HCT116 (cell line): ENCODE data around the gene PNPO. TPM values are rescaled to one million over a fixed set of nuclear protein-coding genes. Genes with fewer than 3 reads are reported as not detected.

ENCODE experiments used
- ATAC-seq: fragments of 200-7000 bp; cut with Tn5 transposase; 2 replicates; pipeline ENCODE4 v1.9.1; 2020; ENCODE audit warnings: mild to moderate bottlenecking, moderate library complexity
- BruUV-seq: library from RNA; stranded (reverse); fragments of 400-500 nt; replicated peaks from 2 replicates; lab custom pipeline; 2021; lab: Mats Ljungman, UMichigan
- CTCF ChIA-PET: fragments of 300-600 bp; sonication (Branson Sonifier 250); formaldehyde crosslinking; loops from one replicate; lab custom pipeline; 2021; ENCODE audit warnings: antibody characterized with exemption; lab: Charles Lee
- POLR2A ChIA-PET: fragments of 300-600, 350-600 bp; sonication (Branson Sonifier 250); formaldehyde crosslinking; loops from one replicate; lab custom pipeline; 2021; ENCODE audit warnings: antibody characterized with exemption; lab: Charles Lee
- RAD21 ChIA-PET, 2 experiments: fragments of 300-600 bp; sonication (Branson Sonifier 250); formaldehyde crosslinking; loops; one replicate each; lab custom pipeline; 2023; ENCODE audit warnings: low total read pairs in 2 of 2; ENCODE audit not compliant: uncharacterized antibody in 2 of 2, unreplicated experiment in 2 of 2, low non-redundant PET in 1 of 2; lab: Charles Lee
- DNase-seq: peaks from one replicate; pipeline ENCODE4 v3.0.0-alpha.2; 2010; ENCODE audit warnings: low read depth, low spot score
- H2AFZ ChIP-seq: fragments of 200-600 bp; shearing (Covaris generic), sonication (generic); 2 replicates; pipeline ENCODE4 v1.6.1; 2017; ENCODE audit warnings: low read depth, mixed run types, mixed read lengths, antibody characterized with exemption, low read length; ENCODE audit not compliant: poor library complexity, severe bottlenecking
- H3K27ac ChIP-seq: 2 replicates; pipeline ENCODE4 v1.5.1; 2012; ENCODE audit warnings: low read depth, low read length
- H3K27me3 ChIP-seq: fragments of 200-600 bp; sonication (generic); 2 replicates; pipeline ENCODE4 v1.6.1; 2016; ENCODE audit warnings: mixed run types, low read length, mixed read lengths; ENCODE audit not compliant: insufficient read depth
- H3K36me3 ChIP-seq, 2 experiments: fragments of 200-500 bp in 1 of 2; fragments of 200-600 bp in 1 of 2; sonication (Bioruptor generic) in 1 of 2; sonication (generic) in 1 of 2; 2 replicates each; pipeline versions ENCODE4 v1.5.1 to v1.6.1; 2014 to 2016; ENCODE audit warnings: low read length in 2 of 2, inconsistent platforms in 1 of 2, mixed read lengths in 1 of 2, mixed run types in 1 of 2; ENCODE audit not compliant: insufficient read depth in 2 of 2, control insufficient read depth in 1 of 2
- H3K4me1 ChIP-seq, 2 experiments: fragments of 200-600 bp in 1 of 2; sonication (generic) in 1 of 2; 2 replicates each; pipeline versions ENCODE4 v1.5.1 to v1.6.1; 2012 to 2017; ENCODE audit warnings: low read length in 2 of 2, inconsistent platforms in 1 of 2, mild to moderate bottlenecking in 1 of 2, mixed read lengths in 1 of 2, mixed run types in 1 of 2, moderate library complexity in 1 of 2; ENCODE audit not compliant: insufficient read depth in 2 of 2, control insufficient read depth in 1 of 2
- H3K4me2 ChIP-seq: fragments of 200-600 bp; sonication (generic); 2 replicates; pipeline ENCODE4 v1.6.1; 2017; ENCODE audit warnings: mixed run types, low read length, mixed read lengths
- H3K4me3 ChIP-seq, 2 experiments: fragments of 200-600 bp in 1 of 2; sonication (generic) in 1 of 2; replicated peaks in 1 of 2; 2 replicates each; pipeline ENCODE4 v1.5.1; 2011 to 2016; ENCODE audit warnings: low read length in 2 of 2, control low read depth in 1 of 2, low read depth in 1 of 2, mild to moderate bottlenecking in 1 of 2, mixed read lengths in 1 of 2, mixed run types in 1 of 2
- H3K79me2 ChIP-seq: fragments of 200-600 bp; sonication (generic); 2 replicates; pipeline ENCODE4 v1.6.1; 2017; ENCODE audit warnings: mild to moderate bottlenecking, mixed run types, low read length, moderate library complexity, mixed read lengths; ENCODE audit not compliant: insufficient read depth
- H3K9ac ChIP-seq: fragments of 200-600 bp; sonication (generic); 2 replicates; pipeline ENCODE4 v1.6.1; 2016; ENCODE audit warnings: low read length, mixed read lengths
- H3K9me2 ChIP-seq: fragments of 200-600 bp; sonication (generic), shearing (Covaris generic); 2 replicates; pipeline ENCODE4 v1.6.1; 2017; ENCODE audit warnings: mixed run types, mild to moderate bottlenecking, moderate library complexity; ENCODE audit not compliant: insufficient read depth
- H3K9me3 ChIP-seq, 2 experiments: fragments of 200-500 bp in 1 of 2; fragments of 200-600 bp in 1 of 2; sonication (Bioruptor generic) in 1 of 2; sonication (generic) in 1 of 2; 2 replicates each; pipeline ENCODE4 v1.6.1; 2014 to 2017; ENCODE audit warnings: low read length in 2 of 2, mixed read lengths in 2 of 2, inconsistent platforms in 1 of 2, low read depth in 1 of 2, mild to moderate bottlenecking in 1 of 2, mixed run types in 1 of 2, moderate library complexity in 1 of 2; ENCODE audit not compliant: control insufficient read depth in 1 of 2, insufficient read depth in 1 of 2
- H4K20me1 ChIP-seq: fragments of 200-600 bp; sonication (generic), shearing (Covaris generic); 2 replicates; pipeline ENCODE4 v1.6.1; 2017; ENCODE audit warnings: mixed run types, mild to moderate bottlenecking, moderate library complexity; ENCODE audit not compliant: insufficient read depth
- CEBPB ChIP-seq: IDR thresholded peaks from 2 replicates; pipeline ENCODE4 v1.6.1; 2012; ENCODE audit warnings: low read depth
- ELF1 ChIP-seq: IDR thresholded peaks from 2 replicates; pipeline ENCODE4 v1.6.1; 2012; ENCODE audit warnings: low read depth, borderline replicate concordance
- EZH2phosphoT487 ChIP-seq: fragments of 200-600 bp; IDR thresholded peaks from 2 replicates; pipeline ENCODE4 v1.6.1; 2018; ENCODE audit warnings: antibody characterized with exemption, borderline replicate concordance
- POLR2A ChIP-seq: IDR thresholded peaks from 2 replicates; pipeline ENCODE4 v1.7.0; 2011; ENCODE audit warnings: borderline replicate concordance; ENCODE audit not compliant: insufficient read depth, insufficient read length; ENCODE audit errors: extremely low read depth
- SP1 ChIP-seq: IDR thresholded peaks from 2 replicates; pipeline ENCODE4 v1.6.1; 2012; ENCODE audit warnings: low read depth
- YY1 ChIP-seq: IDR thresholded peaks from 2 replicates; pipeline ENCODE4 v1.6.1; 2011; ENCODE audit warnings: low read length, low read depth, moderate library complexity, mild to moderate bottlenecking; ENCODE audit not compliant: insufficient replicate concordance; ENCODE audit errors: extremely low read depth
- ZFX ChIP-seq: fragments of 450-650 bp; IDR thresholded peaks from 2 replicates; pipeline ENCODE4 v1.6.1; 2017
- intact Hi-C: fragments of 100-400 bp; cut with micrococcal nuclease; formaldehyde crosslinking; loops from 2 replicates; pipeline ENCODE4 v1.10.0; 2022
- total RNA-seq: library from RNA; stranded (reverse); gene quantifications from one replicate; pipeline ENCODE4 v1.2.1, GENCODE V29; 2021; ENCODE audit not compliant: unreplicated experiment
- TF ChIP-seq, protein P1 (sequence below), 3 experiments: fragments of 200-600 bp in 1 of 3; sonication (generic) in 1 of 3; IDR thresholded peaks in 2 of 3; conservative IDR thresholded peaks in 1 of 3; 2 replicates each; pipeline ENCODE4 v1.5.1; 2012 to 2017; ENCODE audit warnings: low read depth in 2 of 3, low read length in 2 of 3, antibody characterized with exemption in 1 of 3, borderline replicate concordance in 1 of 3, control low read depth in 1 of 3, mild to moderate bottlenecking in 1 of 3, mixed read lengths in 1 of 3, mixed run types in 1 of 3, moderate library complexity in 1 of 3; ENCODE audit not compliant: insufficient read depth in 1 of 3

PNPO gene
- total RNA-seq, 1 experiment from 2014 or later: 74.9 TPM

DNA sequence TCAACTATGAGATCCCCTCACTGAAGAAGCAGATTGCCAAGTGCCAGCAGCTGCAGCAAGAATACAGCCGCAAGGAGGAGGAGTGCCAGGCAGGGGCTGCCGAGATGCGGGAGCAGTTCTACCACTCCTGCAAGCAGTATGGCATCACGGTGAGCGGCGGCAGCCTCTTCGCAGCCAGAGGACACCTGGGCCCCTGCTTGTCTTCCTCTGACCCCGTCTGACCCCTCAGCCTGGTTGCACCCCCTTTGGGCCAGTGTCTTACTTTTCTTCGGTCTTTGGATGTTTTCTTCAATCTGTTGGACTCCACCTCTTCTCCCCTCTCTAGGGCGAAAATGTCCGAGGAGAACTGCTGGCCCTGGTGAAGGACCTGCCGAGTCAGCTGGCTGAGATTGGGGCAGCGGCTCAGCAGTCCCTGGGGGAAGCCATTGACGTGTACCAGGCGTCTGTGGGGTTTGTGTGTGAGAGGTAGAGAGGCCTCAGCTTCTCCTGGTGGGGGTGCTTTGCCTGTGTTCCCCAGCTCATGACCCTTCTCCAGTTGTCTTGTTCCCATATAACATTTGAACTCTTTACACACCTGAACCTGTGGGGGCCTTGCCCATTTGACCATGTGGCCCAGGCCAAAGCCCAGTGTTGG is 33.9 kb downstream of the PNPO start:
- BruUV-seq: no TSS peak
- H3K9ac ChIP-seq: no peak overlapping the region
- intact Hi-C loops: no loop called here
- H3K9me3 ChIP-seq: no peaks in the 10 kb centered on the region
- no peak for TF ChIP-seq SP1
- TF ChIP-seq, protein P1, sequence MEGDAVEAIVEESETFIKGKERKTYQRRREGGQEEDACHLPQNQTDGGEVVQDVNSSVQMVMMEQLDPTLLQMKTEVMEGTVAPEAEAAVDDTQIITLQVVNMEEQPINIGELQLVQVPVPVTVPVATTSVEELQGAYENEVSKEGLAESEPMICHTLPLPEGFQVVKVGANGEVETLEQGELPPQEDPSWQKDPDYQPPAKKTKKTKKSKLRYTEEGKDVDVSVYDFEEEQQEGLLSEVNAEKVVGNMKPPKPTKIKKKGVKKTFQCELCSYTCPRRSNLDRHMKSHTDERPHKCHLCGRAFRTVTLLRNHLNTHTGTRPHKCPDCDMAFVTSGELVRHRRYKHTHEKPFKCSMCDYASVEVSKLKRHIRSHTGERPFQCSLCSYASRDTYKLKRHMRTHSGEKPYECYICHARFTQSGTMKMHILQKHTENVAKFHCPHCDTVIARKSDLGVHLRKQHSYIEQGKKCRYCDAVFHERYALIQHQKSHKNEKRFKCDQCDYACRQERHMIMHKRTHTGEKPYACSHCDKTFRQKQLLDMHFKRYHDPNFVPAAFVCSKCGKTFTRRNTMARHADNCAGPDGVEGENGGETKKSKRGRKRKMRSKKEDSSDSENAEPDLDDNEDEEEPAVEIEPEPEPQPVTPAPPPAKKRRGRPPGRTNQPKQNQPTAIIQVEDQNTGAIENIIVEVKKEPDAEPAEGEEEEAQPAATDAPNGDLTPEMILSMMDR (IDR thresholded peaks at IDR 0.05 in 2 of 3, conservative IDR thresholded peaks at IDR 0.05 in 1 of 3; ENCODE audit: borderline replicate concordance in 1 of 3, insufficient read depth in 1 of 3, low read depth in 2 of 3, low read length in 2 of 3): 0 out of 6 replicates have a peak, but pooled peaks of 2 of the 3 experiments have one; percentile 10
- TF ChIP-seq YY1: no peak
- no peak for TF ChIP-seq EZH2phosphoT487
- no peak for TF ChIP-seq ZFX
- TF ChIP-seq POLR2A: no peak
- no peak for TF ChIP-seq CEBPB
- no peak for TF ChIP-seq ELF1
- no peaks in the 10 kb centered on the region for H4K20me1 ChIP-seq
- DNase-seq (no peak), ATAC-seq (no peak)
- no peak overlapping the region for H2AFZ ChIP-seq
- peaks cover 43 to 45% of the 10 kb centered on the region in 2 experiments for H3K36me3 ChIP-seq
- H3K4me1 ChIP-seq: peaks cover 5 to 18% of the 10 kb centered on the region in 2 experiments; a peak in 3 of 4 replicates
- H3K4me3 ChIP-seq: no peak overlapping the region
- no peak overlapping the region for H3K27ac ChIP-seq
- H3K9me2 ChIP-seq: no peaks in the 10 kb centered on the region
- ChIA-PET POLR2A (no interaction called here), RAD21 (no interaction called here), CTCF (interaction anchor here (2.8 kb wide), 1 partner anchor 43 kb away, joined by 11 read pairs; no protein-coding TSS in a partner anchor)
- no peaks in the 10 kb centered on the region for H3K27me3 ChIP-seq
- H3K4me2 ChIP-seq: no peak overlapping the region
- peaks cover 20% of the 10 kb centered on the region for H3K79me2 ChIP-seq
